Left ventricle myocardium inferior (tissue), 1 donor: ENCODE data around the gene BATF3. TPM values are rescaled to one million over a fixed set of nuclear protein-coding genes. Genes with fewer than 3 reads are reported as not detected.

ENCODE experiments used
- DNase-seq: peaks from one replicate; pipeline ENCODE4 v3.0.0-alpha.2; 2020
- H3K27ac ChIP-seq: fragments of 200-600 bp; replicated peaks from 2 replicates; pipeline ENCODE4 v1.8.0; 2021
- H3K27me3 ChIP-seq: fragments of 200-600 bp; 2 replicates; pipeline ENCODE4 v1.8.0; 2021; ENCODE audit warnings: low read depth
- H3K36me3 ChIP-seq: fragments of 200-600 bp; 2 replicates; pipeline ENCODE4 v1.8.0; 2021
- H3K4me1 ChIP-seq: fragments of 200-600 bp; 2 replicates; pipeline ENCODE4 v1.8.0; 2021
- H3K4me3 ChIP-seq: fragments of 200-600 bp; 2 replicates; pipeline ENCODE4 v1.8.0; 2021; ENCODE audit warnings: mild to moderate bottlenecking, moderate library complexity
- H3K9me3 ChIP-seq: fragments of 200-600 bp; replicated peaks from 2 replicates; pipeline ENCODE4 v1.8.0; 2021
- intact Hi-C: fragments of 100-400 bp; cut with micrococcal nuclease; formaldehyde crosslinking; loops from one replicate; pipeline ENCODE4 v1.11.0; 2022
- total RNA-seq: library from RNA; stranded (reverse); fragmentation: NEBNext Ultra II Directional; extraction: Animal tissue kit (Norgen Biotek cat#: 25700); gene quantifications from one replicate; pipeline ENCODE4 v1.2.1, GENCODE V29; 2021
- TF ChIP-seq, protein P1 (sequence below): fragments of 200-600 bp; IDR thresholded peaks from 2 replicates; pipeline ENCODE4 v1.8.0; 2021; ENCODE audit warnings: antibody characterized with exemption, mild to moderate bottlenecking, borderline replicate concordance
- donor health status: DM: no; HTN: yes; CAD: no; lungs with severe emphysema.

BATF3 gene
- total RNA-seq, 1 donor from 2014 or later: 1.8 TPM

DNA sequence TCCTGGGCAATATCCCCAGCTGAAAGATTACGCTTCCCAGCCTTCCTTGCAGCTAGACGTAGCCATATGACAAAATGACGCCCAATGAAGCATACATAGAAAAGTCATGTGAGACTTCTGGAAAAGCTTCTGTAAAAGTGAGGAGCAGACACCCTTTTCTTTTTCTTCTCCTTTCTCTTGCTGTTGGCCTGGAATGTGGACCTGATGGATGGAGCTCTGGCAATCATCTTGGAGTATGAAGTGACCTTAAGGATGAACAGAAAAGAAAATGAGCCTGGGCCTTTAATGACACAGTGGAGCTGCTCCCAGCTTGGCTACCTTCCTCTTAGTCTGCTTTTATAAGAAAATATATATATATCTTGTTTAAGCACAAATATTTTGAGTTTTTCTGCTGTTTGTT is 24.8 kb downstream of the BATF3 start:
- no peak overlapping the region for H3K4me3 ChIP-seq
- no peak overlapping the region for H3K27ac ChIP-seq
- TF ChIP-seq, protein P1, sequence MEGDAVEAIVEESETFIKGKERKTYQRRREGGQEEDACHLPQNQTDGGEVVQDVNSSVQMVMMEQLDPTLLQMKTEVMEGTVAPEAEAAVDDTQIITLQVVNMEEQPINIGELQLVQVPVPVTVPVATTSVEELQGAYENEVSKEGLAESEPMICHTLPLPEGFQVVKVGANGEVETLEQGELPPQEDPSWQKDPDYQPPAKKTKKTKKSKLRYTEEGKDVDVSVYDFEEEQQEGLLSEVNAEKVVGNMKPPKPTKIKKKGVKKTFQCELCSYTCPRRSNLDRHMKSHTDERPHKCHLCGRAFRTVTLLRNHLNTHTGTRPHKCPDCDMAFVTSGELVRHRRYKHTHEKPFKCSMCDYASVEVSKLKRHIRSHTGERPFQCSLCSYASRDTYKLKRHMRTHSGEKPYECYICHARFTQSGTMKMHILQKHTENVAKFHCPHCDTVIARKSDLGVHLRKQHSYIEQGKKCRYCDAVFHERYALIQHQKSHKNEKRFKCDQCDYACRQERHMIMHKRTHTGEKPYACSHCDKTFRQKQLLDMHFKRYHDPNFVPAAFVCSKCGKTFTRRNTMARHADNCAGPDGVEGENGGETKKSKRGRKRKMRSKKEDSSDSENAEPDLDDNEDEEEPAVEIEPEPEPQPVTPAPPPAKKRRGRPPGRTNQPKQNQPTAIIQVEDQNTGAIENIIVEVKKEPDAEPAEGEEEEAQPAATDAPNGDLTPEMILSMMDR: no peak
- H3K4me1 ChIP-seq: no peaks in the 10 kb centered on the region
- H3K36me3 ChIP-seq: no peaks in the 10 kb centered on the region
- intact Hi-C loops: no loop called here
- no peak for DNase-seq
- H3K9me3 ChIP-seq: no peaks in the 10 kb centered on the region
- peaks cover 4% of the 10 kb centered on the region for H3K27me3 ChIP-seq

DNA sequence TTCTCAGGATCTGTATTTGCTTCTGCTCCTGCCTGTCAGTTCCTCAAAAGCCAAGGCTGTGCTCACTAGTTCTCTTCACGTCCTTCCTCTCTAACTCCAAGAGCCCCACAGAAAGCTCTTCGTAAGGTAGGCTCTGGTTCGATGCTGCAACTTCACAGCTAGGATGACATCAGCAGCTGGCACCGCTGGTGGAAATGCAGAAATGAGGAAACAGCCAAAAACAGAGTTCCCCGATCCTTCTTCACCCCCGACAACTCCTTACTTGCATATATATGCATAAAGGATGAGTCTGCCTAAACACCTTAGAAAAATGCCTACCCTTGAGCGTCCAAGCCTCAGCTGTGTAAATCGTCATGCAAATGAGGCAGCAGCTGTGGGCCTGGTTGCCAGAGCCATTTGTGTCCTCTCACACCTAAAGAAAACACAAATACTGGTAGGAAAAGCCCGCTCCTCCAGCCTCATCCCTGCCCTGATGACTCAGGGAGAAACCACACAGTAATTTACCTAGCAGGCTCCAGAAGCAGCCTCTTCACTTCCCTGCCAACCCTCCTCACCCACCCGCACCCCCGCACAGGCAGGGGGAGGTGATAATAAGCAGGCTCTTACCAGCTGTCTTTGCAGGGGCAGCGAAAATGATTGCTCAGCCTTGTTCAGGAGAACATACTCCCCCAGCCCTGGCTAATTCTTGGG is 28.2 kb downstream of the BATF3 start:
- no peaks in the 10 kb centered on the region for H3K36me3 ChIP-seq
- peaks cover 24% of the 10 kb centered on the region for H3K4me1 ChIP-seq
- peaks cover 4% of the 10 kb centered on the region for H3K27me3 ChIP-seq
- no peak overlapping the region for H3K27ac ChIP-seq
- intact Hi-C loops: no loop called here
- H3K9me3 ChIP-seq: no peaks in the 10 kb centered on the region
- TF ChIP-seq, protein P1: no peak
- peak; percentile 32 for DNase-seq
- H3K4me3 ChIP-seq: no peak overlapping the region

DNA sequence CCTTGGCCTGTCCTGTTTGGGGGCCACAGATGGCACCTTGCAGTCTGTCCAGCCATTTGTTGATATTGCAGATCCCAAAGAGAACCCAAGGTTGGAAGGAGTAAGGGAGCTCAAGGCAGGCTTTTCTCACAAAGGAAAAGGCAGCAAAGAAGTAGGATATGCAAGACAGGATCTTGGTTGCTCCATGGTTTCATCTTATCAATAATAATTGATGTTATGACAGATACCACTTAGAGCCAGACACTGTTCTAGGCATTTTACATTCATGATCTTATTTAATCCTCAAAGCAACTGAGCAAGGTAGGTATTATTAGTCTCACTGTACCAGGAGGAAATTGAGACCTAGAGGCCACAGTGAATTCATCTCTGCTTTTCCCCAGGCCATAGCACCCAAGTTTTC is 28.8 kb downstream of the BATF3 start:
- DNase-seq: no peak
- TF ChIP-seq, protein P1: no peak
- intact Hi-C loops: no loop called here
- Histone ChIP-seq H3K9me3 (no peaks in the 10 kb centered on the region), H3K36me3 (no peaks in the 10 kb centered on the region), H3K4me1 (peaks cover 29% of the 10 kb centered on the region), H3K27me3 (peaks cover 4% of the 10 kb centered on the region), H3K27ac (no peak overlapping the region), H3K4me3 (no peak overlapping the region)

DNA sequence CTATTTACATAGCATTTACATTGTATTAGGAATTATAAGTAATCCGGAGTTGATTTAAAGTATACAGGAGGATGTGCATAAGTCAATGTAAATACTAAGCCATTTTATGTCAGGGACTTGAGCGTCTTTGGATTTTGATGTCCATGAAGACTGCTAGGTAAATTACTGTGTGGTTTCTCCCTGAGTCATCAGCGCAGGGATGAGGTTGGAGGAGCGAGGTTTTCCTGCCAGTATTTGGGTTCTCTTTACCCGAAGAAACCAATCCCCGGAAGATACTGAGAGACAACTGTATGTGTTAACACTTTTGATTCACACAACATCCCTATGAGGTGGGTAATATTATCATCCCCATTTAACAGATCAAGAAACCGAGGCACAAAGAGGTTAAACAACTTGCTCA is 29.3 kb downstream of the BATF3 start:
- peaks cover 34% of the 10 kb centered on the region for H3K4me1 ChIP-seq
- DNase-seq: no peak
- peaks cover 4% of the 10 kb centered on the region for H3K27me3 ChIP-seq
- H3K4me3 ChIP-seq: no peak overlapping the region
- no peaks in the 10 kb centered on the region for H3K9me3 ChIP-seq
- intact Hi-C loops: no loop called here
- no peaks in the 10 kb centered on the region for H3K36me3 ChIP-seq
- H3K27ac ChIP-seq: no peak overlapping the region
- TF ChIP-seq, protein P1: no peak

DNA sequence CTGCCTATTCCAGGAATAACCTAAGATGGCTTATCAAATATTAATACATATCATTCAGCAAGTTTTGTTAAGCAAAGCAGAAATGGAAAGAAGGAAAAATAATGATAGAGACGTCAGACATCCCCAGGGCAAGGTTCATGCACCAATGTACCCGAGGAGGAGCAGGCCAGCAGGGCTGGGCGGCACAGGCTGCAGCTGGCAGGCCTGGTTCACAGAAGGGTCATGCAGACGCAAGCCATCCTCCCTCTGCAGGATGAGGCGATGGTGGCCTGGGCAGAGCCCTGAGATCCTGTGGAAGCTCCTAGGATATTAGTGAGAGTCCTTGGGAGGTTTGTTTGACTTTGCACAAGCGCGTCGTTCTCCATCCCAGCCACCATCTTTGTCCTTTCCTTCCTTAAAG is 30.0 kb downstream of the BATF3 start:
- no peak for DNase-seq
- peaks cover 39% of the 10 kb centered on the region for H3K4me1 ChIP-seq

More for the DNA sequence above, 30.0 kb downstream of the BATF3 start:
- TF ChIP-seq, protein P1: no peak
- no peak overlapping the region for H3K27ac ChIP-seq
- no peak overlapping the region for H3K4me3 ChIP-seq
- peaks cover 4% of the 10 kb centered on the region for H3K27me3 ChIP-seq
- H3K36me3 ChIP-seq: no peaks in the 10 kb centered on the region
- H3K9me3 ChIP-seq: no peaks in the 10 kb centered on the region
- intact Hi-C loops: loop anchor here (5.0 kb wide), 1 partner anchor 113 kb away; no protein-coding TSS in a partner anchor
